ENCODE measurements around the gene AGTR1. TPM values are rescaled to one million over a fixed set of nuclear protein-coding genes. Genes with fewer than 3 reads are reported as not detected.
A peak's percentile ranks its signal among the peaks of the same experiment; 100 is the strongest.

Gene AGTR1
- total and polyA plus RNA-seq, 2 of the 13 experiments (the other 11 are each of a cell fraction or from before 2014, with no cell fraction given), result 0.64 to 1.5 TPM

GRCh38 chr3:148657470-148657869, 40.2 kb upstream of the AGTR1 start:
- Histone ChIP-seq H3K27ac (ENCODE audit: extremely low read length, insufficient read depth, low read length) (no peak overlapping the region), H3K36me3 (replicated peaks in 1 of 2; ENCODE audit: control insufficient read depth in 1 of 2, insufficient read depth in 2 of 2, low read length in 2 of 2) (no peaks in the 10 kb centered on the region), H3K4me1 (ENCODE audit: insufficient read depth, low read length) (no peaks in the 10 kb centered on the region), H4K20me1 (ENCODE audit: insufficient read depth, low read length) (no peaks in the 10 kb centered on the region), H2AFZ (ENCODE audit: low read length) (no peak overlapping the region), H3K79me2 (ENCODE audit: insufficient read depth, low read length) (no peaks in the 10 kb centered on the region), H3K4me2 (ENCODE audit: low read depth, low read length) (no peak overlapping the region), H3K27me3 (ENCODE audit: control insufficient read depth in 1 of 2, insufficient read depth in 2 of 2, low read length in 2 of 2) (no peaks in the 10 kb centered on the region), H3K4me3 (replicated peaks in 1 of 3; ENCODE audit: insufficient read depth in 1 of 3, low read depth in 2 of 3, low read length in 3 of 3) (no peak overlapping the region), H3K9me3 (ENCODE audit: low read length) (no peaks in the 10 kb centered on the region), H3K9ac (ENCODE audit: insufficient read depth, low read depth, low read length) (no peak overlapping the region)
- TF ChIP-seq POLR2AphosphoS2 (IDR thresholded peaks at IDR 0.05; ENCODE audit: low read depth, low read length), result no peak
- no peak for TF ChIP-seq ZBTB1 (CRISPR knock-in tag; IDR thresholded peaks at IDR 0.05; ENCODE audit: borderline replicate concordance)
- peak; percentile 65; the same call in 1 of the 2 replicates for TF ChIP-seq CEBPB (IDR thresholded peaks at IDR 0.05; ENCODE audit: borderline replicate concordance, low read depth, low read length)
- POLR2A ChIA-PET, result no interaction called here
- DNase-seq (ENCODE audit: low spot score) (no peak), ATAC-seq (no peak), FAIRE-seq (no peak)
- in situ Hi-C loops (cut with HindIII; ENCODE audit: extremely low pct_ligation_motif_present, low pct_unique_long_range_greater_than_20kb), result no loop called here
- WGBS (ENCODE audit: low lambda C conversion rate), result 24% methylated on average over 4 of the region's 4 CpGs
- CTCF ChIA-PET (ENCODE audit: low intra/inter-chr PET ratio, low total read pairs), result no interaction called here
- intact Hi-C loops (cut with micrococcal nuclease; ENCODE audit: unreplicated experiment), result no loop called here
- BruUV-seq (replicated peaks), result no TSS peak

- intact Hi-C loops (cut with micrococcal nuclease; ENCODE audit: unreplicated experiment), result no loop called here
- CTCF ChIA-PET (ENCODE audit: low intra/inter-chr PET ratio, low total read pairs), result no interaction called here
- no TSS peak for BruUV-seq (replicated peaks)
- TF ChIP-seq ZNF20 (CRISPR knock-in tag; IDR thresholded peaks at IDR 0.05), result no peak
- TF ChIP-seq HINFP (CRISPR knock-in tag; IDR thresholded peaks at IDR 0.05; ENCODE audit: low read depth), result no peak
- no peak for TF ChIP-seq RFXAP (CRISPR knock-in tag; IDR thresholded peaks at IDR 0.05; ENCODE audit: borderline replicate concordance)
- no peak for TF ChIP-seq KLF11 (CRISPR knock-in tag; IDR thresholded peaks at IDR 0.05)
- no peak for TF ChIP-seq ZNF605 (CRISPR knock-in tag; IDR thresholded peaks at IDR 0.05)
- TF ChIP-seq FOXP1 (IDR thresholded peaks at IDR 0.05), result no peak
- no peak for TF ChIP-seq FOXP1 (CRISPR knock-in tag; IDR thresholded peaks at IDR 0.05)
- no peak for TF ChIP-seq ZNF468 (CRISPR knock-in tag; IDR thresholded peaks at IDR 0.05)
- no peak for TF ChIP-seq FOXA3 (CRISPR knock-in tag; IDR thresholded peaks at IDR 0.05)
- no peak for TF ChIP-seq DR1 (CRISPR knock-in tag; IDR thresholded peaks at IDR 0.05)
- no peak for TF ChIP-seq RERE (CRISPR knock-in tag; IDR thresholded peaks at IDR 0.05; ENCODE audit: low read depth)
These were observed 38.2 kb upstream of the AGTR1 start for GRCh38 chr3:148659512-148659911.

More at GRCh38 chr3:148659512-148659911, 38.2 kb upstream of the AGTR1 start:
- H2AFZ ChIP-seq (ENCODE audit: low read length), result no peak overlapping the region
- FAIRE-seq (no peak), DNase-seq (ENCODE audit: low spot score) (no peak), ATAC-seq (no peak)
- no peaks in the 10 kb centered on the region for H3K36me3 ChIP-seq (replicated peaks in 1 of 2; ENCODE audit: control insufficient read depth in 1 of 2, insufficient read depth in 2 of 2, low read length in 2 of 2)
- WGBS (ENCODE audit: low lambda C conversion rate), result 3% methylated on average over 1 of the region's 1 CpG
- POLR2A ChIA-PET, result no interaction called here
- H3K79me2 ChIP-seq (ENCODE audit: insufficient read depth, low read length), result no peaks in the 10 kb centered on the region
- no peak overlapping the region for H3K4me2 ChIP-seq (ENCODE audit: low read depth, low read length)
- no peak overlapping the region for H3K27ac ChIP-seq (ENCODE audit: extremely low read length, insufficient read depth, low read length)
- no peak overlapping the region for H3K9ac ChIP-seq (ENCODE audit: insufficient read depth, low read depth, low read length)
- no peak overlapping the region for H3K4me3 ChIP-seq (replicated peaks in 1 of 3; ENCODE audit: insufficient read depth in 1 of 3, low read depth in 2 of 3, low read length in 3 of 3)
- H3K4me1 ChIP-seq (ENCODE audit: insufficient read depth, low read length), result no peaks in the 10 kb centered on the region
- H4K20me1 ChIP-seq (ENCODE audit: insufficient read depth, low read length), result no peaks in the 10 kb centered on the region
- H3K27me3 ChIP-seq (ENCODE audit: control insufficient read depth in 1 of 2, insufficient read depth in 2 of 2, low read length in 2 of 2), result no peaks in the 10 kb centered on the region
- no peaks in the 10 kb centered on the region for H3K9me3 ChIP-seq (ENCODE audit: low read length)
- in situ Hi-C loops (cut with HindIII; ENCODE audit: extremely low pct_ligation_motif_present, low pct_unique_long_range_greater_than_20kb), result no loop called here
